ENCODE measurements around the gene SMG7.

DNA sequence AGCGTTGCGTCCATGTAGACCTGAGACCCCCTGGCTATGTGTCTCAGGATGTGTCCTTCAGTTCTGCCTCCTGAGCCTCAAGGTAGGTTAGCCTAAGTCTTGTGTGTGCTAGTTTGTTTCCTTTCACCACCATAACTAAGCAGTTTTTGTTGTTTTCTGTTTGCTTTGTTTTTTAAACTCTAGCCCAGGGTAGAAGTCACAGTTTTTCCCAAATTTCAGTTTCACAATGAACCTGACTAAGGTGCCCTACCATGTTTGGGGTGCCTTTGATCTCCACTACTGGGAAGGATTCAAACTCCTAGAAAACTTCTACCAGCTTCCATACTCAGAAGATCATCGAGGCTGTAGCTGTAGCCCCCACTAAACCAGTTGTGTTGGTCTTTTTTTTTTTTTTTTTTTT, 14.8 kb upstream of the SMG7 start:
- TF ChIP-seq, protein P1, sequence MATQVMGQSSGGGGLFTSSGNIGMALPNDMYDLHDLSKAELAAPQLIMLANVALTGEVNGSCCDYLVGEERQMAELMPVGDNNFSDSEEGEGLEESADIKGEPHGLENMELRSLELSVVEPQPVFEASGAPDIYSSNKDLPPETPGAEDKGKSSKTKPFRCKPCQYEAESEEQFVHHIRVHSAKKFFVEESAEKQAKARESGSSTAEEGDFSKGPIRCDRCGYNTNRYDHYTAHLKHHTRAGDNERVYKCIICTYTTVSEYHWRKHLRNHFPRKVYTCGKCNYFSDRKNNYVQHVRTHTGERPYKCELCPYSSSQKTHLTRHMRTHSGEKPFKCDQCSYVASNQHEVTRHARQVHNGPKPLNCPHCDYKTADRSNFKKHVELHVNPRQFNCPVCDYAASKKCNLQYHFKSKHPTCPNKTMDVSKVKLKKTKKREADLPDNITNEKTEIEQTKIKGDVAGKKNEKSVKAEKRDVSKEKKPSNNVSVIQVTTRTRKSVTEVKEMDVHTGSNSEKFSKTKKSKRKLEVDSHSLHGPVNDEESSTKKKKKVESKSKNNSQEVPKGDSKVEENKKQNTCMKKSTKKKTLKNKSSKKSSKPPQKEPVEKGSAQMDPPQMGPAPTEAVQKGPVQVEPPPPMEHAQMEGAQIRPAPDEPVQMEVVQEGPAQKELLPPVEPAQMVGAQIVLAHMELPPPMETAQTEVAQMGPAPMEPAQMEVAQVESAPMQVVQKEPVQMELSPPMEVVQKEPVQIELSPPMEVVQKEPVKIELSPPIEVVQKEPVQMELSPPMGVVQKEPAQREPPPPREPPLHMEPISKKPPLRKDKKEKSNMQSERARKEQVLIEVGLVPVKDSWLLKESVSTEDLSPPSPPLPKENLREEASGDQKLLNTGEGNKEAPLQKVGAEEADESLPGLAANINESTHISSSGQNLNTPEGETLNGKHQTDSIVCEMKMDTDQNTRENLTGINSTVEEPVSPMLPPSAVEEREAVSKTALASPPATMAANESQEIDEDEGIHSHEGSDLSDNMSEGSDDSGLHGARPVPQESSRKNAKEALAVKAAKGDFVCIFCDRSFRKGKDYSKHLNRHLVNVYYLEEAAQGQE (IDR thresholded peaks at IDR 0.05; ENCODE audit: low read depth) = no peak
- TF ChIP-seq, protein P2, sequence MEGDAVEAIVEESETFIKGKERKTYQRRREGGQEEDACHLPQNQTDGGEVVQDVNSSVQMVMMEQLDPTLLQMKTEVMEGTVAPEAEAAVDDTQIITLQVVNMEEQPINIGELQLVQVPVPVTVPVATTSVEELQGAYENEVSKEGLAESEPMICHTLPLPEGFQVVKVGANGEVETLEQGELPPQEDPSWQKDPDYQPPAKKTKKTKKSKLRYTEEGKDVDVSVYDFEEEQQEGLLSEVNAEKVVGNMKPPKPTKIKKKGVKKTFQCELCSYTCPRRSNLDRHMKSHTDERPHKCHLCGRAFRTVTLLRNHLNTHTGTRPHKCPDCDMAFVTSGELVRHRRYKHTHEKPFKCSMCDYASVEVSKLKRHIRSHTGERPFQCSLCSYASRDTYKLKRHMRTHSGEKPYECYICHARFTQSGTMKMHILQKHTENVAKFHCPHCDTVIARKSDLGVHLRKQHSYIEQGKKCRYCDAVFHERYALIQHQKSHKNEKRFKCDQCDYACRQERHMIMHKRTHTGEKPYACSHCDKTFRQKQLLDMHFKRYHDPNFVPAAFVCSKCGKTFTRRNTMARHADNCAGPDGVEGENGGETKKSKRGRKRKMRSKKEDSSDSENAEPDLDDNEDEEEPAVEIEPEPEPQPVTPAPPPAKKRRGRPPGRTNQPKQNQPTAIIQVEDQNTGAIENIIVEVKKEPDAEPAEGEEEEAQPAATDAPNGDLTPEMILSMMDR (IDR thresholded peaks at IDR 0.05 in 2 of 3, conservative IDR thresholded peaks at IDR 0.05 in 1 of 3; ENCODE audit: borderline replicate concordance in 1 of 3, insufficient read depth in 1 of 3, low read depth in 2 of 3, low read length in 2 of 3) = no peak
- no peak for TF ChIP-seq POLR2A (IDR thresholded peaks at IDR 0.05; ENCODE audit: borderline replicate concordance, extremely low read depth, insufficient read depth, insufficient read length)
- TF ChIP-seq EZH2 (IDR thresholded peaks at IDR 0.05) = no peak
- TF ChIP-seq ZNF274 (IDR thresholded peaks at IDR 0.05; ENCODE audit: low read depth, low read length) = no peak
- TF ChIP-seq JUND (IDR thresholded peaks at IDR 0.05) = no peak
- no peak for TF ChIP-seq POLR2AphosphoS5 (IDR thresholded peaks at IDR 0.05; ENCODE audit: low read depth, low read length)
- TF ChIP-seq SIN3A (IDR thresholded peaks at IDR 0.05; ENCODE audit: low read depth) = no peak
- TF ChIP-seq EGR1 (IDR thresholded peaks at IDR 0.05; ENCODE audit: low read depth) = no peak
- TF ChIP-seq ZFX (IDR thresholded peaks at IDR 0.05) = no peak
- no peak for TF ChIP-seq SP1 (IDR thresholded peaks at IDR 0.05; ENCODE audit: low read depth)
- no peak for TF ChIP-seq SRF (IDR thresholded peaks at IDR 0.05; ENCODE audit: low read depth)
- no peak for TF ChIP-seq YY1 (IDR thresholded peaks at IDR 0.05; ENCODE audit: extremely low read depth, insufficient replicate concordance, low read depth, low read length)
